Testis (tissue), 2 donors: ENCODE data around the gene BBS1.

ENCODE experiments used
- CTCF ChIP-seq, 3 experiments: fragments of 450-650 bp in 2 of 3; fragments of 200-600 bp in 1 of 3; sonication (generic) in 1 of 3; IDR thresholded peaks; one replicate each; pipeline ENCODE4 v1.5.1; 2016 to 2019; ENCODE audit warnings: antibody characterized with exemption in 3 of 3, mild to moderate bottlenecking in 2 of 3, moderate library complexity in 1 of 3
- POLR2A ChIP-seq: fragments of 450-650 bp; IDR thresholded peaks from one replicate; pipeline ENCODE4 v1.6.1; 2017; ENCODE audit warnings: antibody characterized with exemption, mild to moderate bottlenecking, moderate library complexity

GRCh38 chr11:66462010-66462409 is 48.4 kb upstream of the BBS1 start:
- TF ChIP-seq POLR2A (no peak), CTCF (IDR thresholded peaks at IDR 0.05) (no peak)
